Stromal cell of bone marrow (primary cell): ENCODE data around the gene ADPGK.
A peak's percentile ranks its signal among the peaks of the same experiment; 100 is the strongest.
"Not testable (repeated sequence)": the region's sequence is repeated elsewhere in the genome, so short reads cannot be mapped to it uniquely, and the experiment has no call there.

ENCODE experiments used
- DNase-seq: peaks from one replicate; pipeline ENCODE4 v3.0.0-alpha.2; 2012; ENCODE audit warnings: low read depth

Gene ADPGK

GRCh38 chr15:72751751-72752455, 31.7 kb downstream of the ADPGK start:
- DNase-seq: no peak

GRCh38 chr15:72749700-72750099, 33.9 kb downstream of the ADPGK start:
- no peak for DNase-seq

- DNase-seq: no peak
These were observed 43.3 kb downstream of the ADPGK start for GRCh38 chr15:72740219-72740618.

- DNase-seq: no peak
These were observed 45.8 kb downstream of the ADPGK start for GRCh38 chr15:72737723-72738122.

GRCh38 chr15:72737061-72737460, 46.5 kb downstream of the ADPGK start:
- no peak for DNase-seq

GRCh38 chr15:72735111-72735510, 48.4 kb downstream of the ADPGK start:
- no peak for DNase-seq

- no peak for DNase-seq
These were observed 49.4 kb downstream of the ADPGK start for GRCh38 chr15:72733941-72734738.

- DNase-seq: no peak
These were observed 51.0 kb downstream of the ADPGK start for GRCh38 chr15:72732516-72732915.

GRCh38 chr15:72732086-72732485, 51.5 kb downstream of the ADPGK start:
- DNase-seq: no peak

GRCh38 chr15:72728821-72729220, 54.7 kb downstream of the ADPGK start:
- no peak for DNase-seq

- DNase-seq: not testable (repeated sequence)
These were observed 55.3 kb downstream of the ADPGK start for GRCh38 chr15:72728249-72728648.

- no peak for DNase-seq
These were observed 56.4 kb downstream of the ADPGK start for GRCh38 chr15:72727154-72727553.

- DNase-seq: not testable (repeated sequence)
These were observed 57.7 kb downstream of the ADPGK start for GRCh38 chr15:72725851-72726250.

GRCh38 chr15:72725446-72725845, 58.1 kb downstream of the ADPGK start:
- no peak for DNase-seq

- no peak for DNase-seq
These were observed 59.5 kb downstream of the ADPGK start for GRCh38 chr15:72724028-72724427.

GRCh38 chr15:72722071-72722696, 61.4 kb downstream of the ADPGK start:
- peak; percentile 67 for DNase-seq

GRCh38 chr15:72708551-72709303, 74.8 kb downstream of the ADPGK start:
- DNase-seq: not testable (repeated sequence)

GRCh38 chr15:72706266-72706665, 77.3 kb downstream of the ADPGK start:
- no peak for DNase-seq
